ENCODE data around the gene RFX8. TPM values are rescaled to one million over a fixed set of nuclear protein-coding genes. Genes with fewer than 3 reads are reported as not detected.

RFX8 gene
- total and polyA plus RNA-seq, 2 of the 8 experiments (the other 6 are each of a cell fraction or from before 2014, with no cell fraction given), result 0.60 to 0.97 TPM

DNA sequence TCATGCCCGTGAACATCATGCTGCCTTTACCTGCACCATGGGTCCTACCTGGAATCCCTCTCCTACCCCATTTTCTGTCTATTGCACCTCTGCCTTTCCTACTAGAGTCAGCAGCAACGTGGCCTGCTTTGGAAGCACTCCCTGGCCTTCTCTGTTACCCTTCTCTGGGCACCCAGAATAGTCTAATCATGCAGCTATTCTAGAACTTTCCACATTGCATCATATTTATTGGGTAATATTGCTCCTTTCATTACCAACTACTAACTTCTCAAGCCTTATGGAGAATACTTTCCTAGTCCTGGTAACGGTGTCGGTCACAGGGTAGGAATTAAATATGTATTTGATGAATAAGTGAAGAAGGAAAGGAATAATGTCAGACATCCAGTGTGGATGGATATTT lies 54.3 kb downstream of the RFX8 start (continued):
- no peak for TF ChIP-seq SIN3A (conservative IDR thresholded peaks at IDR 0.05 in 1 of 2, IDR thresholded peaks at IDR 0.05 in 1 of 2; ENCODE audit: low read depth in 1 of 2, low read length in 2 of 2)
- no peak for TF ChIP-seq CREB1 (IDR thresholded peaks at IDR 0.05)

All from H1 (cell line).